ENCODE data around the gene PRPF6.

Gene PRPF6

DNA sequence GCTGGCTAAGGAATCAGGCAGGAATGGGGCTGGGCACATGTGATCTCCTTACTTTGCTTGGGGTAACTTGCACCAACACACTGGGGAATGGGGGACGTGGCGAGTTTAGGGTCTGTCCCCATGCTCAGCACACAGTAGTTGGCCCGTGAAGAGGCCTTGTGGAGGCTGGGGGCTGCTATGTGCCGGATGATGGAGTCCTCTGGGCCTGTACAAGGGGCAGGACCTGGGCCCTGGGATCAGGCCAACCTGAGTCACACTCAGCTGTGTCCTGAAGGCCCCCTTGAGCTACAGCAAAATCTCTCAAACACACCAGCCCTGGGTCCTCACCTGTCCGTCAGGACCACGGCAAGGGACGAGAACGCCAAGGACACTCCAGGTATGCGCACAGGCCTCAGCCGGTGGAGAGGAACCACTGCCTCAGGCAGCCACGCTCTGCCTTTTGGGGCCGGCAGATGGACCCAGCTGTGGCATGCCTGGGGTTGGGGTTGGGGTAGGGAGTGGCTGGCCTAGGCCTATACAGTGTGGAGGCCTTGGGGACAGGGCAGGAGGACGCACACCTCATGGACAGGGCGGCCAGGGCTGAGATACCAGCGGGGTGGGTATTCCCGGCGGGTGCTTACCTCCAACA, 35.8 kb upstream of the PRPF6 start:
- no peak for DNase-seq (ENCODE audit: extremely low read depth in 1 of 2, low read depth in 1 of 2)

DNA sequence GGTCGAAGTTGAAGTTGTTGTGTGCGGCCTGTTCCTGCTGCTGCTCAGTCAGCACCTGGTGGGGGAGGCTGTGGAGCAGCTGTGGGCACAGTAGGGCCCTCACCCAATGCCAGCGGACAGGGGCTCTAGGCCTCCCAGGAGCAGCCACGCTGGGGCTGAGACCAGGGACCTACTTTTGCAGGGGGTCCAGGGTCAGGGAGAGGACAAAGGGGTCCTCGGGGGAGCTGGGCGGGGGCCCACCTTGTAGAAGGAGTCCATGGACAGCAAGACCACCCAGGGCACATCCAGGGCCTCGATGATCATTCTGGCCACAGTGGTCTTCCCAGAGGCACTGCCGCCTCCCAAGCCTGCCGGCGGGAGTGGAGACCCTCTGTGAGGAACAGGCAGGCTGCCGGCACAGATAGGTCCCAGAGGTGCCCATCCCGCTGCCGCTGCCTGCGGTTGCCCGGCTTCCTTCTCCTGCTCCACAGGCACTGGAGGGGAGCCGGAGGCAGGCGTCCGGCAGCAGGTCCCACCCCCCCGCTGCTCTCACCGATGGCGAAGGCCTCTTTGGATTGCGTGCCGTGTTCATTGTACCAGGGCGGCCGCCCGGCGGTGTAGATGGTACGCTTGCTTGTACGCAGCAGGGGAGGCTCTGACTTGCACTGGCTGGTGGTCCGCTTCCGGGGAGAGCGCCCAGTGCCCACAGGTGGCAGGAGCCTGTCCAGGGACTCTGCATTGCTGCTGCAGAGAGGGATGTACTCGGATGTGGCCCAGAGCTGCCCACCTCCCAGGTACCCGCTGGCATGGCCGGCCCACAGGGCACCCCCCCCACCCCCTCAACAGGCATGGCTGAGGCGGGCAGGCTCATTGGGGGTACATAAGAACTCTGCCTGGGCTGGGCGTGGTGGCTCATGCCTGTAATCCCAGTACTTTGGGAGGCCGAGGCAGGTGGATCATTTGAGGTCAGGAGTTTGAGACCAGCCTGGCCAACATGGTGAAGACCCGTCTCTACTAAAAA, 34.7 kb upstream of the PRPF6 start:
- no peak for DNase-seq (ENCODE audit: extremely low read depth in 1 of 2, low read depth in 1 of 2)

DNA sequence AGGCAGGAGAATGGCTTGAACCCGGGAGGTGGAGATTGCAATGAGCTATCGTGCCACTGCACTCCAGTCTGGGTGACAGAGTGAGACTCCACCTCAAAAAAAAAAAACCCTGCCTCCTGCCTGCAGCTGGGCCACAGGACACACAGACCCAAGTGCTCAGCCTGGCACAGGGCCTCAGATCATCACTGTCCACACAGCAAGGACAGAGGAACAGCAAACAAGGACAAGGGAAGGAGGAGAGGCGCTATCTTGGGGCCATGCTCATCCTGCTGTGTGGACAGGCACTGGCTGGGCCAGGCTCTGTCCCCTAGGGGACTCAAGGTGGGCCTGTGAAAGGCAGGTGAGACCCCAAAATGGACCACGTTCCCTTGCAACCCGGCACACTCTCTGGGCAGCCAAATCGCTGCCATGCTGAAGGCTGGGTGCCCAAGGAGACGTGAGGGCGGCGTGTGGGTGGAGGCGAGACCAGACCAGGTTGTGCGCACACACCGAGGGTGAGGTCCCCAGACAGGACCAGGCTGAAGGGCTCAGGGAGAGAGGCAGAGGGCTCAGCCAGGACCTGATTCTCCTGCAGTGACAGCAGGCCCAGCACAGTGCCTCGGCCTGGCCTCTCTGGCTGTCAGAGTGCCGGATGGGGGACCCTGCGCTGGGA, 33.8 kb upstream of the PRPF6 start:
- no peak for DNase-seq (ENCODE audit: extremely low read depth in 1 of 2, low read depth in 1 of 2)

DNA sequence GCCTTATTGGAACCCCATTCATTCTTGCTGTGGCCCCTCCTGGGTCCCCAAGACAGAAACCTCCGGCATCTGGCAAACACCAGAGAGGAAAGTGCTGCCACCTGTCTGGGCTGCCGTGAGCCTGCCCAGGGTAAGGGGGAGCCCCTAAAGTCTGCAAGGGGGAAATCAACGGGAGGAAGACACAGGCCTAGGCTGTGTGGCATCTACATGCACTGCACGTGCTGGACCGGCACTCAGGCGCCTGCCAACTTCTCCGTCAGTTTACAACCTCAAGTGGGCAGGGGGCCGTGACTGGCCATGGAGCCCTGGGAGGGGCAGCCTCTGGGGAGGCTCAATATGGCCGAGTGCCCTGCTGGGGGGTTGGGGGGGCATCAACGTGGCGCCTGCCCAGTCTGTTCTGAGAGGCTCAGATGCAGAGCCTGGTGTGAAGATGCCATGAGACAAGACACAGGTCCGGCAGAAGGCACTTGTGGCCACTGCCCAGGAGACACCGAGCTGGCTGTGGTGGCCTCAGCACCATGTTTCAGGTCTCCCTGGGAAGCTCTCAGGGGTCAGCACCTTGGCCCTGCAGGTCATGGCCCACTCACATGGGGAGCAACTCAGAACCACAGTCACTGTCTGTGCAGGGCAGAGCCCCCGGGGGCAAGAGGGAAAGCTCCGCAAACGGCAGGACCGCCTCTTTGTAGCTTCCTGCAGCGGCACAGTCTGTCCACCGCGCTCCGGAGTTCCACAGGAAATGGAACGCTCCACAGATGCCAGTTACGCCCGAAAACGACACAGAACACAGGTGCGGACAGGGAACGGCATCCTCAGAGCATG, 33.1 kb upstream of the PRPF6 start:
- DNase-seq (ENCODE audit: extremely low read depth in 1 of 2, low read depth in 1 of 2), result no peak

DNA sequence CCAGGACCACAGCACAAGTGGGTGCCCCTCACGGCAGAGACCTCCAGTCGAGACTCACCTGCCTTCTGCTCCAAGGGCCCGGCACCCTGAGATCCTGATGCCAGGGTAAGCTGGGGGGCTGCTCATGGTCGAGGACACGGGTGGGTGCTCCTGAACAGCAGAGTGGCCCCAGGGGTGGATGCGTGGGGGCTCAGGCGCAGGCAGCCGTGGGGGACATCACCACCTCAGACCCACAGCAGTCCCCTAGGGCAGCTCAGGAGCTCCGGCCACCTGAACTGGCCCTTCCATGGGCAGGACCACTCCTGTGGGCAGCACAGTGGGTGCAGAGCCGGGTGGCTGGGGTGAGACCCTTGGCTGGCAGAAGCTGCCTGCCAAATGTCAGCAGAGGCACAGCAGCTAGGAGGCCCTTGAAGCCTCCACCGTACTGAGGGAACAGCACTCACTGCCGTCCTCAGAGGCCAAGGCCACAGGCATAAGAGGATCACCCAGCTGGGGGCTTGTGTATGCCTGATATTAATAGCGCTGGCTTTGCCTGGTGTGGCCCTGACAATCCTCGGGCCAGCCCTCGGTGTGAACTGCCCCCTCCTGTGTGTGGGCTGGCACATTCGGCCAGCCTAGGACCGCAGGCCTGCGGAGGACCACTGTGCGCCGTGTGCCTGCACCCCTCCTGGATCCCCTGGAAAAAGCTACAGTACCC, 30.1 kb upstream of the PRPF6 start:
- DNase-seq (ENCODE audit: extremely low read depth in 1 of 2, low read depth in 1 of 2), result no peak

DNA sequence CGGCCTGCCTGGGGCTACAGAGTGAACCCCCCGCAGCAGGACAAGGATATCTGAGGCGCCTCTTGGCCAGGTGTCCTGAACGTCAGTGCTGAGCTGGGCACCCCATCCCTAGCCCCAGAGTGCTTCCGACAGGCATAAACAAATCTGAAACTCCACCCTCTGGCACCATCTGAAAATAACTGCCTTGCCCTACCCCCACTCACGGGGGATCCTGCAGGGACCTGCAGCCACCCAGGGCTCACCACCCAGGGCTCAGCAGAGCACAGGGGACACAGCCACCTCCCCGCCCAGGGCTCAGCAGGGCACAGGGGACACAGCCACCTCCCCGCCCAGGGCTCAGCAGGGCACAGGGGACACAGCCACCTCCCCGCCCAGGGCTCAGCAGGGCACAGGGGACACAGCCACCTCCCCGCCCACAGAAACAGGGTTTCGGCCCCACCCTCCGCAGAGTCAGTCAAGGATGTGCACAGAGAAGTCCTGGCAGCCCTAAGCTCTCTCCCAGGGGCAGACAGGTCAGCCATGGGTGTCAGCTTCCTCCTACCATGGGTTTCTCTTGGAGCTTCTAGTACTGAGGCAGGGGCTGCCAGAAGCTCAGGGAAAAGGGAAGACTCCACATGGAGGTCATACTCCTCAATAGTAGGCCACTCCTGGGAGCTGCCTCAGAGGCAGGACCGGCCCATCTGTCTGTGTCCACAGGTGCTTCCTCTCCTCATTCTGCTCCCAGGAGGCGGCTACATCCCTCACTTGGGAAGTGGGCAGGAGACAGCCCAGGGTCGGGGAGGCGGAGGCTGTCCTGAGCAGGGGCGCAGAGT, 29.3 kb upstream of the PRPF6 start:
- DNase-seq (ENCODE audit: extremely low read depth in 1 of 2, low read depth in 1 of 2), result no peak

DNA sequence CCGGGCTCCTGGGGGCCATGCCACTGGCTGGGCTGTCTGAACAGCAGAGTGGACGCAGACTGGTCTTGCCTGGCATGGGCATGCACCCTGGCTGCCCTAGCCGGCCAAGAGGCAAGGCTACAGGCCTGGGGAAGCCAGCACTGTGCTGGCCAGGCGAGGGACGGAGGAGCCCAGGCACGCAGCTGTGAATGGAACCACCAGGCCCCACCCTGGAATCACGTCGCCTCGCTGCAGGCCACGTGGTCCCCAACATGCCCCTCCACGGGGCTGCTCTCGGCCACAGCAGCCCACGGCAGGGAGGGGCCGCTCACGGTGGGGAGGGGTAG, 28.8 kb upstream of the PRPF6 start:
- no peak for DNase-seq (ENCODE audit: extremely low read depth in 1 of 2, low read depth in 1 of 2)

DNA sequence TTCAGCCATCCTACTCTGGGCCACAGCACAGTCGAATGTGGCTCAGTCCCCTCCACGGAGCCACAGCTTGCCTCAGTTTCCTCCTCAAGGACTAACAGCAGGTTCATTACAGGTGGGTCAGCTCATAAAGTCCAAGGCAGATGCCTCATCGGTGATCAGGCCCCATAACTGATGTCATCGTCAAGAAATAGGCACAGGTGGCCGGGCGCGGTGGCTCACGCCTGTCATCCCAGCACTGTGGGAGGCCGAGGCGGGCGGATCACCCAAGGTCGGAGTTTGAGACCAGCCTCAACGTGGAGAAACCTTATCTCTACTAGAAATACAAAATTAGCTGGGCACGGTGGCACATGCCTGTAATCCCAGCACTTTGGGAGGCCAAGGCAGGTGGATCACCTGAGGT, 28.2 kb upstream of the PRPF6 start:
- no peak for DNase-seq (ENCODE audit: extremely low read depth in 1 of 2, low read depth in 1 of 2)

DNA sequence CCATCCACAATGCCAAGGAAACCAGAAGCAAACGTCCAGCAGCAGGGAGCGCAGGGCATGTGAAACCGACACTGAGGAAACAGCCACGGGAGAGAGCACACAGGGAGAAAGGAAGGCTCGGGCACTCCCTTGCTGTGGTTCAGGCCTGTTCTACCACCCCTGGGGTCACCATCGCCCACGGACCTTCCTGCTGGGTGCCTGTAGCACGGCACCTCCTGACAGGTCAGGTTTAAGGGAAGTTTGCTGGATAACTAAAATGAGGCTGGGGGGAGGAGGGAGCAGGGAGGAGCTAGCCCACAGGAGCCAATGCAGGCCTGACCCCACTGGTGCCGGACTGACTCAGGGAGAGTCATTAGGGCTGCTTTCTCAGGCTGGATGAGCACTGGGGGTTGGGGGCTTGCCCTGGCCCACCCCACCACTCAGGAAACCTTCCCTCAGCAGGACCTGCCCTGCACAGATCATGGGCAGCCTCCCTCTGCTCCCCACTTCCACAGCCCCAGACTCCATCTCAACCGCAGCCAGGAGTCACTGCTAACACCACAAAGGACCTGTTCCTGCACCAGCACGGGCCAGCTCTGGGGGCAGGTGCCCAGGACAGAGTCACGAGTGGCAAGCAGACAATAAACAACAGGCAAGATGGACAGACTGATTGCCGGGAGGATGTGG, 27.0 kb upstream of the PRPF6 start:
- DNase-seq (ENCODE audit: extremely low read depth in 1 of 2, low read depth in 1 of 2), result no peak

DNA sequence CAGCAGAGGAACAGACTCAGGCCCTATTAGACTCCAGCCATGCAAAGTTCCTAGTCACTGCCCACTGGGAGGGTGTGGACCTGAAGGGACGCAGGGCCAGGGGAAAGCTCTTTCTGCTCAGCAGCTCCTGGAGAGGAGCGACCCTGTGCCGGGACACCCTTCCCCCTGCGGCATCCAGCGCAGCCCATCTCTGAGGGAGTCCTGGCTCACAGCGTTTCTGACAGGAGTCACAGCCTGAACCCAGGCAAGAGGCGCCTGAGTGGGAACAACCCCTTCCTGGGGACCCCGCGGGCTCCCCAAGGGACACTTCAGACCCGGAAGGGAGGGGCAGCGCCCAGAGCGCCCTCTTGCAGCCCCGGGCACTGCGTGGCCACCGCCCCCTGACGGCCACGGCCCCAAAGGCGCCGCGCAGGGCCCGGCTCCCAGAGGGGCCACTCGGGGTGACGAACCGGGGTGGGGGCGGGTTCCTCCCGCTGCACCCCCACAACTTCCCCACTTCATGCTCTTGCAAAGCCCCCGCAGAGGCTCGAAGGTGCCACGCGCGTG, 25.6 kb upstream of the PRPF6 start:
- no peak for DNase-seq (ENCODE audit: extremely low read depth in 1 of 2, low read depth in 1 of 2)

DNA sequence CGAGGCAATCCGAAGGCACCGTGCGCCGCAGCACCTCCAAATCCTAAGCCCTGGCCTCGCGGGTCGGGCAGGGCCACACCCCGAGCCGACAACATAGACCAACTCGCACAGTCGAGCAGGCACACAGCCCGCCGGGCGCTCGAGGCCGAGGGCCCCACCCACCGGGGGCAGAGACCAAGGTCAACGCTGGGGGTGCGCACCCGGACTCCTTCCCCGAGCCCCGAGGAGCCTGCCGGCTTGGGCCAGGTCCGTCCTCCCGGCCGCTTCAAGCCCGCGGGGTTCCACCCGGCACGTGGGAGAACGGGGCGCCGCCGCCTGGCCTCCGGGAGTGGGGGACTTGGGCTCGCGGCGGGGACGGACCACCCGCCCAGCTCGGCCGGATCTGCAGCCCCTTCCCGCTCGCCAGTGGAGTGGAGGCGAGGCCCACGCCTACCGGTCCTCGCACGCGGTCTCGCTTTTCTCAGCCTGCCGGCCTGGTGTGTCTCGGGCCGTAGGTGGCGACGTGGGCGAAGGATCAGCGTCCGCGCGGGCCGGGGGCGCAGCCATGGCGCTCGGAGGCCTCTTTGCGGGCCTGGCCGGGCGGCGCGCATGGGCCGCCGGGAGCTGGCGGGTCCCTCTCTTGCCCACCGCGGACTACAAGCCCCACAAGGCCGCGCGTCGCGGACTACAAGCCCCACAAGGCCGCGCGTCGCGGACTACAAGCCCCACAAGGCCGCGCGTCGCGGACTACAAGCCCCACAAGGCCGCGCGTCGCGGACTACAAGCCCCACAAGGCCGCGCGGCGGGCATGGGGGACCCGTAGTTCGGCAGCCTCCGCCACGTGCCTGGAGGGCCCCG, 24.9 kb upstream of the PRPF6 start, which contains the start of gene UCKL1:
Gene UCKL1 (minus strand): TSS at position 590 of the 837 bp plus-strand sequence. CDS start 44 bp downstream, at position 546.
- peak; percentile 67 to 85 for DNase-seq (ENCODE audit: extremely low read depth in 1 of 2, low read depth in 1 of 2)

DNA sequence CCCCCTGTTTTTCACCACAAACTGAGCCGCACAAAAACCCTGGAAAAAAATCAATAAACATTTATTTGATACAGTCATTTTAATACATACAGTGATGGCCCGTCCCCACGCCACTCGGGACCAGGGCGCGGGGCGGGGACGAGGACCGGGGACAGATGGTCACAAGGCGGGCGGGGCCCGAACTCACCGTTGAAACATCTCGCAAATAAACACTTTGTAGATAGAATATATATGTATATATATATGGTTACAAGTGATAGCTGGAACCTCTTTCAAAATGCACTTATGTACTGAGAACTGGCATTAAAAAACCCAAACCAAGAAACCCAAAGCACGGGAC, 24.3 kb upstream of the PRPF6 start:
- DNase-seq (ENCODE audit: extremely low read depth in 1 of 2, low read depth in 1 of 2), result no peak

DNA sequence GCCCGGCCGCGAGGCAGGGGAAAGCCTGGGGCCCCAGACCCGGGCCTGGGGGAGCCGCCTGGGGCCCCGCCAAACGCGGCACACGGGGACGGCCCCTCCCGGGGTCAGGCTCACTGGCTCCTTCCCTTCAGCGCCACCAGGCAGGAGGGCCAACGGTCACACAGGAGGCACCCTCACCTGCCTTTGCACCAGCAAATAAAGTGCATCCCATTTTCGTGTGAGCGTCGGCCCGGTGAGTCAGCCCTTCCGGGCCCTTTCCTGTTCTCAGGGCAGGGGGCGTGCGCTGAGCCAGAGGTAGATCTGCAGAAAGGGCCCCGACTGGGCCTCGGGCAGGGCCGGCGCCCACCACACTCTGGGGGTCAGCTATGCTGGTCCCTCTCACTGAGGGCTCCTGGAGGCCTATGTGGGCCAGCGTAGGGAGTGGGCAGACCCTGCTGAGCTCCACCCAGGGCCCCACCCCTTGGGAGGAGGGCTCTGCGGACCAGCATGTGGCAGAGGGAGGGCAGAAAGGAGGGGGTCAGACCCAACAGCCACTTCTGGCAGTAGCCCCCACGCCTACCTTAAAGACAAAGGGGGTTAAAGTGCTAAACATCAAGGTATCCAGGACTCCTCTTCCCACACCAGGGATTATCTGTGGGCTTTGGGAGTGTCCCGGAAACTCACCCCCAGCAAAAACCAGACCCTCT, 23.8 kb upstream of the PRPF6 start:
- DNase-seq (ENCODE audit: extremely low read depth in 1 of 2, low read depth in 1 of 2), result no peak

DNA sequence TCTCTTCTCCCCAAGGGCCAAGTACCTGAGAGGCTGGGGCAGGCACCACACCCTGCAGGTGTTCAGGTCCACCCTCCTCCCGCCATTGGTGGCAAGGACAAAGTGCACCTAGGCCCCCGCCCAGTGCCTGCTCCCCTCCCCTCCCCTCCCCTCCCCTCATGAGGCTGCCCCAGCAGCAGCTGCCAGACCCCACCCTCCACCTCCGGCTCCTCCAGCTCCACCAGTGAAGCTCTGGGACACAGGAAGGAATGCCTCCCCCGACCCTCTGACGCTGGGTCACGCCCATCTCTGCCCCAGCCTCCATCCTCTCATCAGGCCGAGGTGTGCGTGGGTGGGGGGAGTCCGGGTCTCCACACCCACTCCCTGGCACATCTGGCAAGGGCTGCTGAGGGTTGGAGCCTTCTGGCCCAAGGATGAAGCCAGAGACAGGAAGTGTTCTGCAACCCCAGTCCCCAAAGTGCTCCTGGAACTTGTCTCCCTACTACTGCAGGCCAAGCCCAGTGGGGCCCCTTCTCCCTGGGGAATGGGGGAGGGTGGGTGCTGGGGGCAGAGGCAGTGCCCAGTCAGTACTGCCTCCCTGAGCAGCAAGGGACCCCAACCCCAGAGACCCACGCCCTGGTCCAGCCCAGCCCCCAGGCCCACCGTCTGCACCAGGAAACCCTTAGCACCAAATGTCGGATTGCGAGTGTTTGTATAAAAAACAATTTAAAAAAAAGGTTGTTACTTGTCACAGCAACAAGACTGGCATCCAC, 23.1 kb upstream of the PRPF6 start:
- DNase-seq (ENCODE audit: extremely low read depth in 1 of 2, low read depth in 1 of 2), result no peak

DNA sequence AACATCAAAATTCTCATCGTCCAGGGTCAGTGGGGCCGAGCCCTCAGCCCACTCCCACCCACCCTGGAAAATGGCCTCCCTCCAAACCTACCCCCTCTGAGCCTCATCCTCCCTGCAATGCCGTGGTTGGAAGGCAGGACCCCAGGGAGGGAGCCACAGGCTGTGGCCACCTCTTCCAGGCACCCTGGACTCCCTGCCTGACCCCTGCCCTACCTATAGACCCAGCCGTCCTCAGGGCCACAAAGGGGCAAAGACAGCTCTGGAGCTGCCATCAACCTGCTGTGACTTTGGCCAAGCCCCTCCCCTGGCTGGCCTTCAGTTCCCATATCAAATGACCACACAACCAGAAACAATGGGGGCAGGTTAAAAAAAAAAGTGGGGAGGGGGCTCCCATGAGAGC, 22.5 kb upstream of the PRPF6 start:
- no peak for DNase-seq (ENCODE audit: extremely low read depth in 1 of 2, low read depth in 1 of 2)

DNA sequence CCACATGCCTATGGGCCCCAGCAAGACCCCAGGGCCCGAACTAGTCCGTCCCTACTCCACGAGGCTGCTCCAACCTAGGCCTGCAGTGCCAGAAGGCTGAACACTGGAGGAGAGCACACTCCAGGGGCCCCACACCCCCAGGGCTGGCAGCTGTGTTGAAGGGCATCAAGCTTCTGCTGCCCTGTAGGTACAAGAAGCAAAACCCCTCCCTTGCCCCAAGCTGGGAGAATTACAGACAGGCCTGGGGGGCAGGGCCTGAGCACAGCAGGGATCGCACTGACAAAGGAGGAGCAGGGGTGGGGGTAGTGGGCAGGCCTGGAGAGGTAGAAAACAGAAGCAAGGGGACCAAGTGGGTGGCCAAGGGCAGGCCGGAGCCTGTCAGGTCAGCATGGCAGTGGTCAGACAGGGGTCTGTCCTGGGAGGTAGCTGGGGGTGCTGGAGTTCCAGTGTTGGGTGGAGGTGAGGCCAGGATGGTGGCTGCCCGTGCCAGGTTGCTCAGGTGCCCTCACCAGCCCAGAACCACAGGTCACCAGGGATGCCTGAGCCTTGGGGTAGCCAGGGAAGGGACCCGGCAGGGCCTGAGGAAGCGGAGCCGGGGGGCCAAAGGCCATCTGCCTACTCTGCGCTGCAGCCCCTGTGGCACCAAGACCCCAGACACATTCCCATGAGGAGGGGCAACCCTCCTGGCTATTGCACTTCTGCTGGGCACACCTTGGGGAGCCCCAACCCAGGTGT, 21.8 kb upstream of the PRPF6 start:
- DNase-seq (ENCODE audit: extremely low read depth in 1 of 2, low read depth in 1 of 2), result no peak
